GM18861 (cell line): Measurements from ENCODE around the gene DAZAP2.
A peak's percentile ranks its signal among the peaks of the same experiment; 100 is the strongest.
"Not testable (repeated sequence)": the region's sequence is repeated elsewhere in the genome, so short reads cannot be mapped to it uniquely, and the experiment has no call there.

ENCODE experiments used
- ATAC-seq: cut with Tn5 transposase; IDR thresholded peaks from one replicate; pipeline ENCODE4 v1.9.1; 2021; ENCODE audit not compliant: unreplicated experiment

Gene DAZAP2

GRCh38 chr12:51246254-51246853 is 7.7 kb downstream of the DAZAP2 start:
- no peak for ATAC-seq

DNA sequence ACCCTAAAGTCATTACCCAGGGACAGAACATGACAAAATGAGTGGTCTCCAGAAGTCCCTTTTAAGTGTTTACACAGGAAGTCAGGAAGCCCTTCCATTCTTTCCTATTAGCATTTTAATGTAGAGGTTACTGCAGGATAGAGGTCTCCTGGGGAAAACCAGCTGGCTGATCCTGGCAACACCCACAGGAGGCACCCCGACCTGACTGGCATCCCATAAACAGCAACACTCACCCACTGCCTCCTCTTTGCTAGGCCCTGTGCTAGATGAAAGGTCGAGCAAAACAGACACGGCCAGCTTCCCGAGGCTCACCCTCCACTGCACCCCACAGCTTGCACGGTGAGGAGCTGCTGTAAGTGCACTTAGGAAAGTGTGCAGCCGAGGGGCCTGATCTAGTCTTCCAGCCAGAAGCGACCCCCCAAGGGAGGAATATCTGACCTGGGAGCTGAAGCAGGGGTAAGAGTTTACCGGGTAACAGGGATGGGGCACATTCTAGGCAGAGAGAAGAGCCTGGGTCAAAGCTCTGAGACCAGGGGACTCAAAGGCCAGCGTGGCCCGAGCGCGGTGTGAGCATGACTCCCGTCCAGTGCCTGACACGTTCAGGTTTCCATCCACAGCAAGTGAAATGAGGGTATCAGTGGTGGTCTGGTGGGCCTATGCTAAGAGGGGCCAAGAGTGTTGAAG is 9.0 kb downstream of the DAZAP2 start:
- no peak for ATAC-seq

GRCh38 chr12:51253276-51253675 is 14.7 kb downstream of the DAZAP2 start:
- ATAC-seq: no peak

DNA sequence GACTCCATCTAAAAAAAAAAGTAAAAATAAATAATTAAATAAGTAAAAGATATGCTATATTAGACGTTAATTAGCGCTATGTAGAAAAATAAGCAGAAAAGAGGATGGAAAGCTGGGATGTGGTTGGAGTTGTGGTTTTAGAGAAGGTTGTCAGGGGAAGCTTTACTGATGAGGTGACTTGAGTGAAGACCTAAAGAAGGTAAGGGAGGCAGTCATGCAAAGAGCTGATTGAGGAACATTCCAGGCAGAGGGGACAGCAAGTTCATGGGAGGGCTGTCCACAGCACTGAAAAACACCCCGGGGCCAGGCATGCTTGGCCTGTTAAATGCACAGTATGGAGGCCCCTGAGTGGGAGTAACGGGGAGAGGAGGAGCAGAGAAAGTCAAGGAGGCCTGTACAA is 15.9 kb downstream of the DAZAP2 start:
- no peak for ATAC-seq

DNA sequence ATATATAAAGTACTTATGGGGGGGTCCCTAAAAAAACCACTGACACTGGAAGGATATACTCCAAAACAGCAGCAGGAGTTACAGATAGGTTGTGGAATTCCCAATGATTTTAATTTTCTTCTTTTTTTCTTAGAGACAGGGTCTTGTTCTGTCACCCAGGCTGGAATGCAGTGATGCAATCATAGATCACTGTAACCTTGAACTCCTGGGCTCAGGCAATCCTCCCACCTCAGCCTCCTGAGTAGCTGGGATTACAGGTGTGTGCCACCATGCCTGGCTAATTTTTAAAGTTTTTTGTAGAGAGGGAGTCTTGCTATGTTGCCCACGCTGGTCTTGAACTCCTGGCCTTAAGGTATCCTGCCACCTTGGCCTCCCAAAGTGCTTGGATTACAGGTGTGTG is 21.0 kb downstream of the DAZAP2 start:
- ATAC-seq: not testable (repeated sequence)

GRCh38 chr12:51262758-51263177 is 24.1 kb downstream of the DAZAP2 start:
- no peak for ATAC-seq

- ATAC-seq: no peak
Observed at GRCh38 chr12:51263341-51263740, 24.7 kb downstream of the DAZAP2 start.

DNA sequence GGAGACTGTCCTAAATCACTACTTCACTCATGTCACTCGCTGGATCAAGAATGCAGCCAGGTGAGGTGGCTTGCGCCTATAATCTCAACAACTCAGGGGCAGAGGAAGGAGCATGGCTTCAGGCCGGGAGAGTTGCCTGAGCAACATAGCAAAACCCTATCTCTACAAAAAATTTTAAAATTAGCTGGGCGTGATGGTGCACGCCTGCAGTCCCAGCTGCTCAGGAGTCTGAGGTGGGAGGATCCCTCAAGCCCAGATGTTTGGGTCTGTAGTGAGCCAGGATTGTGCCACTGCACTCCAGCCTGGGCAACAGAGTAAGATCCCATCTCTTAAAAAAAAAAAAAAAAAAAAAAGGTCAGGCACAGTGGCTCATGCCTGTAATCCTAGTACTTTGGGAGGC is 25.7 kb downstream of the DAZAP2 start:
- ATAC-seq: no peak

DNA sequence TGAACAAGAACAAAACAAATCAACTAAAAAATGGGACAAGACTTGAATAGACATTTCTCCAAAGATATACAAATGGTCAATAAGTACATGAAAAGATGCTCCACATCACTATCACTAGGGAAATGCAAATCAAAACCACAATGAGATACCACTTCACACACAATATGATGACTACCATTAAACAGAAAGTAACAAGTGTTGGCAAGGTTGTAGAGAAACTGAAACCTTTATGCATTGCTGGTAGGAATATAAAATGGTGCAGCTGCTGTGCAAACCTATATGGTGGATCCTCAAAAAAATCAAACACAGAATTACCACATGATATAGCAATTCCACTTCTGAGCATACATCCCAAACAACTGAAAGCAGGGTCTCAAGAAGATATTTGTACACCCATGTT is 26.4 kb downstream of the DAZAP2 start:
- no peak for ATAC-seq

GRCh38 chr12:51269174-51270066 is 30.8 kb downstream of the DAZAP2 start:
- peak; percentile 24 for ATAC-seq

DNA sequence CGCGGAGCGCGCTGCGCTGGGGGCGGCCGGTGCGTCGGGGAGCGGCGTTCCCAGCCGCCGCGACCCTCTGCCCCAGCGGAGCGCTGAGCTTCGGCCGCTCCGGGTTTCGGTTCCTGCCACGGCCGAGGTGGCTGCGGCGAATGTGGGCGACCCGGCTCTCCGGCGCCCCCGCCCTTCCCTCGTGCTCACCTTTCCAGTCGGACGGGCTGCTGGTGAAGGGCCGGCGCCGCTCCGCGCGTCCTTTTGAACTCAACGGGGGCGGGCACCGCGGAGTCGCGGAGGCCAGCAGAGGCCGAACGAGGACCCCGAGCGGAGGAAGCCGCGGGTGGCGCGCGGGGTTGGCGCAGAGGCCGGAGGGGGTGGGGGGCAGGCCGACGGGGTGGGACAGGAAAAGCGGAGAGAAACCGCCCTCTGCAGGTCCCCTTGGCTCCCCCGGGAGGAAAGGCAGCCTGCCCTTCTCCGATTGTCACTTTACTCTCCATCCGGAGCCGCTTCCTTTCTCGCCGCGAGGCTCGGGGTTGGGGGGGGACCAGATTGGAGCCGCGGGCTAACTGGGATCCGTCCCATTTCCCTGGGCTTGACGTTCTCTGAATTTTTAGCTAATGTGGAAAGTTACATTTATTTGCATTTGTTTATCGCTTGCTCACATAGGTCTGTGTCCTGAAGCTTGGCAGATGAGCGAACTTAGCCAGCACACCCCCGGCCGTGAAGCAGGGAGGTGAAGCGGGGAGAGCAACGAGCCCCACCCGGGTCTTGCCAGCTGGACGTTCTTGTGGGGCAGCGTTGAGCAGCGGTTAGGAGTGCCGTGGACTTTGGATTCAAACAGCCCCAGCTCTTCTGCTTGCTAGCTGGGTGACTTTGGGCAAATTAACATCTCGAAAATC is 31.7 kb downstream of the DAZAP2 start, which contains the start of gene SMAGP:
TSS of gene SMAGP (minus strand) at position 349 of the 884 bp plus-strand sequence. CDS start 1,137 bp downstream, outside the sequence.
- peak; percentile 63 for ATAC-seq

DNA sequence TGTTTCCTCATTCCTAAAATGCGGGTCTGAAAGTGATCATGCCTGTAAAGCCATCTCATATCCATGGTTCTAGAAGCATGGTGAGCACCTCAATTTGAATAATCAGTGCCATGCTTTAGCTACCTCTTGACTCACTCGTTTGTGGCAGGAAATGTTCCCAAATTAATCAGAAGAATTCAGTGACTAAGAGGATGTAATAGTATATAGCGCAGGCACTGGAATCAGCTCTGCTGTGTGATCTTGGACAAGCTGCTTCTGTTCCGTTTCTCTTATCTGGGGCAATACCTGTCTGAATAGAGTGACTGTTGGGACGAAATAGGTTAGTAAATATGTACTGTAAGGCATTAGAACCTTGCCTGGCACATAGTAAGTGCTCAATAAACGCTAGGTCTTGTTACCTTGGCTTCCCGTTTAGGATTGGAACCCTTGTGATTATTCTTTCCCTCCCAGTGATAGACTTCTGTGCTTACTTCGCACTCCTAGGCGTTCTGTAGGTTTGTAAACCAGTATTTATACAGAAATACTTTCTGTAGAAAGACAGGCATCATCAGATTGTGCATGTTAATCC is 32.4 kb downstream of the DAZAP2 start:
- no peak for ATAC-seq

DNA sequence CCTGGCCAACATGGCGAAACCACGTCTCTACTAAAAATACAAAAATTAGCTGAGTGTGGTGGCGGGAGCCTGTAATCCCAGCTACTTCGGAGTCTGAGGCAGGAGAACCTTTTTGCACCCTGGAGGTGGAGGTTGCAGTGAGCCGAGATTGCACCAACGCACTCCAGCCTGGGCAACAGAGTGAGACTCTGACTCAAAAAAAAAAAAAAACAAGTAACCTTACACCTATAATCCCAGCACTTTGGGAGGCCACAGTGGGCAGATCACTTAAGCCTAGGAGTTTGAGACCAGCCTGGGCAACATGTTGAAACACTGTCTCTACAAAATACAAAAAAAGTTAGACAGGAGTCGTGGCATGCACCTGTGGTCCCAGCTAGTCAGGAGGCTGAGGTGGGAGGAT is 34.2 kb downstream of the DAZAP2 start:
- not testable (repeated sequence) for ATAC-seq

DNA sequence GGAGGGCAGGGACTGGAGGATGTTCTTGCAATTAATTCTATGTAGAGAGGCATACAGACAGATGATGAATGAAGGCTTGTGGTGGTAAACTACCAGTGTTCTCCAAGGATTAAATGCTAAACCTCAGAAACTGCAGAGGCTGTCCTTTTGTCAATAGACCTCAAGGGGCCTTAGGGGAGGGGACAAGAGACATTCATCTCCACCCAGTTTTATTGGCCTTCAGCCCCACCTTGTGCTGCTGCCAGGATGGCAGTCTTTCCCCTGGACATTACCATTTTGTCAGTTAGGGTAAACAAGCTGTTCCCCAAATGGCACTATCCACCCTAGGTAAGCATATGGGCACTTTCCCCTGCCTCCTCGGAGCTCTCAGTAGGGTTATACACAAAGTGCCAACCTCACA is 36.5 kb downstream of the DAZAP2 start:
- no peak for ATAC-seq

DNA sequence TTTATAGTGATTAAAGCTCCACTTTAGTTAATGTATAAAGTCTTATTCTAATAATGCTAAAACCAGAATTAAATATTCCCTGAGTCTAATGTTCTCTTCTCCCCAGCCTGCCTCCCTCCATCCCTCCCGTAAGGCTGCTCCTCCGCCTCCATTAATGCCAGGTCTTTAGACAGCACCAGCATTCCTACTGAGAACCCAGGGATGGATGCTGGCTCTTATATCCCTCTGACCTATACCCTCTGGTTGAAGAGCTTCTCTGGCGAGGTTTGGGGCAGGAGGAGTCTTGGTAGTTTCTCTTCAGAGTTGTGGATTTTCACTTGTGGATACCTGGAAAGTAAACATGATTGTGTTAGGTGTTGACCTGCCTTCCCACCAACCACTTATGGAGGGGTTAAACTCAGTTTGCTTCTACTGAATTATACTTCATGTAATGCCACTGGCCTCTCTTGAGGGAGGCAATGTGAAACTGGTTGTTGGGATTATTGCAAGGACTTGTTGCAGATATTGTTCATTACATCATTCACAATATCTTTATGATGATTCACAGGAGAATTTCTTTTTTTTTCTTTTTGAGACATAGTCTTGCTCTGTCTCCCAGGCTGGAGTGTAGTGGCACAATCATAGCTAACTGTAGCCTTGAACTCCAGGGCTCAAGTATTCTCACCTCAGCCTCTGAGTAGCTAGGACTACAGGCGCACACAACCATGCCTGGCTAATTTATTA is 42.7 kb downstream of the DAZAP2 start:
- no peak for ATAC-seq

GRCh38 chr12:51285843-51286242 is 47.2 kb downstream of the DAZAP2 start:
- ATAC-seq: no peak

DNA sequence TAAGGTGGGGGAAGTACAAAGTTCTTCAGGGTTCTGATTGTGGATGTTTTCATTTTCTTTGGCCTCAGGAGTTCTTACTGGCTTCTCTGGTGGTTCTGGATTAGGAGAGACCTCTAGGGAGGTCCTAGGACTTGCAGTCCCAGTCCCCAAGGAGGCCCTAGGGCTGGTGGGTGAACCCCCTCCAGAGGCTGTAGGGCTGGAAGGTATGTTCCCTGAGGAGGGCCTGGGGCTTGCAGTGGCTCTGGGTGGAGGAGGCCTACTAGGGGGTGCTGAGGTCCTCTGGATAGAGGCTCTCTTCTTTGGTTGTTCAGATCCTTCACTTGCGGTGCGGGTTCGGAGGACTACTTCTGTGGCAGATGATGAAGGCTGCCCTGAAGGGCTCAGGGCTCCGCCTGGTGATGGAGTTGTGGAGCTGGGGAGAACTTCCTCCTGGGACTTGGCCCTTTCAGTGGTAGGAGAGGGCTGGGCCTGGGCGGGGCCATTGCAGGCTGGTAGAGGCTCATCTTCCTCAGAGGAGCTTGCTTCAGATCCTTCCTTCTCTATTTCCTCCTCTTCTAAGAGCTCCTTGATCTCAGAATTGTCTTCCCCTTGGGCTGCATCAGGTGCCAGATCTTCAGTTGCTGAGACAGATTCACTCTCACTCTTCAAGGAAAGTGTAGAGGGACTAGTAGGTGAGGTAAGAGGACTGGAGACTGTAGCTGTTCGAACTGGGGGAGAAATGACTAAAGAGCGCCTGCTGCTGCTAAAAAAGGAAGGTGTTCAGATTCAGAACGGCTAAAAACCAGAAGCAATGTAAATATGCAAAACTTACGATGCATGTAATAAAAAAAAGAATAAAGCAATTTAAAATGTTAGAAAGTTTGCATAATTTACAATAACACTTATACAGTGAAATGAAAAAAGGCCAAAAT is 53.2 kb downstream of the DAZAP2 start:
- peak; percentile 42 for ATAC-seq
